AG04449 (cell line): ENCODE measurements around the gene TMC6.

Experiments
- CTCF ChIA-PET: fragments of 350-600 bp; formaldehyde crosslinking; extraction: SDS; loops from one replicate; lab custom pipeline; 2021; ENCODE audit warnings: antibody characterized with exemption; lab: Yijun Ruan, JAX
- POLR2A ChIA-PET: fragments of 400-600, 350-600 bp; formaldehyde crosslinking; extraction: SDS; loops from one replicate; lab custom pipeline; 2020; ENCODE audit warnings: antibody characterized with exemption, inconsistent platforms; lab: Yijun Ruan, JAX
- DNase-seq: peaks from one replicate; pipeline ENCODE4 v3.0.0-alpha.2; 2010; ENCODE audit warnings: low read depth, low spot score
- H3K4me3 ChIP-seq: 2 replicates; pipeline ENCODE4 v1.5.1; 2011; ENCODE audit warnings: low read depth, mild to moderate bottlenecking, control low read depth, low read length
- CTCF ChIP-seq: IDR thresholded peaks from one replicate; pipeline ENCODE4 v1.5.1; 2011; ENCODE audit warnings: mild to moderate bottlenecking, moderate library complexity, low read length, control low read depth, inconsistent platforms; ENCODE audit not compliant: insufficient read depth; ENCODE audit errors: missing control alignments

TMC6 gene

GRCh38 chr17:78124836-78125137 lies 3.8 kb downstream of the TMC6 start:
- no peak for DNase-seq
- no peak overlapping the region for H3K4me3 ChIP-seq
- ChIA-PET CTCF (interaction anchor here (7.5 kb wide), 1 partner anchor 12 kb away, joined by 43 read pairs; no protein-coding TSS in a partner anchor), POLR2A (no interaction called here)
- TF ChIP-seq CTCF = no peak

- no peak overlapping the region for H3K4me3 ChIP-seq
- ChIA-PET POLR2A (no interaction called here), CTCF (interaction anchor here (7.5 kb wide), 1 partner anchor 11 kb away, joined by 43 read pairs; no protein-coding TSS in a partner anchor)
- DNase-seq = no peak
- no peak for TF ChIP-seq CTCF
These were observed 4.3 kb downstream of the TMC6 start for GRCh38 chr17:78124081-78124835.

GRCh38 chr17:78123258-78123929 lies 5.2 kb downstream of the TMC6 start:
- H3K4me3 ChIP-seq = no peak overlapping the region
- DNase-seq = no peak
- ChIA-PET CTCF (interaction anchor here (7.5 kb wide), 1 partner anchor 10 kb away, joined by 43 read pairs; no protein-coding TSS in a partner anchor), POLR2A (no interaction called here)
- no peak for TF ChIP-seq CTCF

- POLR2A ChIA-PET = no interaction called here
- CTCF ChIA-PET = interaction anchor here (7.5 kb wide), 1 partner anchor 10 kb away, joined by 43 read pairs; no protein-coding TSS in a partner anchor
- DNase-seq = no peak
- no peak overlapping the region for H3K4me3 ChIP-seq
- no peak for TF ChIP-seq CTCF
These were observed 5.7 kb downstream of the TMC6 start for GRCh38 chr17:78122931-78123249.

GRCh38 chr17:78122216-78122930 lies 6.2 kb downstream of the TMC6 start:
- ChIA-PET CTCF (interaction anchor here (7.5 kb wide), 1 partner anchor 9 kb away, joined by 43 read pairs; no protein-coding TSS in a partner anchor), POLR2A (no interaction called here)
- H3K4me3 ChIP-seq = no peak overlapping the region
- TF ChIP-seq CTCF = no peak
- no peak for DNase-seq

GRCh38 chr17:78121801-78122215 lies 6.7 kb downstream of the TMC6 start:
- H3K4me3 ChIP-seq = no peak overlapping the region
- no peak for TF ChIP-seq CTCF
- ChIA-PET CTCF (interaction anchor here (7.5 kb wide), 1 partner anchor 9 kb away, joined by 43 read pairs; no protein-coding TSS in a partner anchor), POLR2A (no interaction called here)
- DNase-seq = no peak
